HG03432 (cell line): ENCODE data around the gene DAZ4.
"Not testable (repeated sequence)": the region's sequence is repeated elsewhere in the genome, so short reads cannot be mapped to it uniquely, and the experiment has no call there.

Experiments
- ATAC-seq: cut with Tn5 transposase; IDR thresholded peaks from one replicate; pipeline ENCODE4 v1.9.1; 2021; ENCODE audit warnings: mild to moderate bottlenecking, moderate library complexity; ENCODE audit not compliant: unreplicated experiment

DAZ4 gene

GRCh38 chrY:24833619-24834018, at the start of gene DAZ4:
DAZ4 (plus strand) TSS chrY:24833919; CDS start chrY:24834127, 208 bp downstream.
- ATAC-seq = not testable (repeated sequence)

- not testable (repeated sequence) for ATAC-seq
These were observed 20.4 kb upstream of the DAZ4 start, which contains the start of gene DAZ3 for GRCh38 chrY:24813293-24813692. DAZ3 (minus strand) TSS chrY:24813393; CDS start chrY:24813185, 208 bp downstream.

GRCh38 chrY:24821836-24822235, 11.9 kb upstream of the DAZ4 start:
- not testable (repeated sequence) for ATAC-seq

- ATAC-seq = not testable (repeated sequence)
These were observed 9.4 kb upstream of the DAZ4 start for GRCh38 chrY:24824184-24824879.

GRCh38 chrY:24825069-24825468, 8.7 kb upstream of the DAZ4 start:
- not testable (repeated sequence) for ATAC-seq
